ENCODE measurements around the gene TOR1AIP1.
"Not testable (repeated sequence)": the region's sequence is repeated elsewhere in the genome, so short reads cannot be mapped to it uniquely, and the experiment has no call there.

Gene TOR1AIP1, protein sequence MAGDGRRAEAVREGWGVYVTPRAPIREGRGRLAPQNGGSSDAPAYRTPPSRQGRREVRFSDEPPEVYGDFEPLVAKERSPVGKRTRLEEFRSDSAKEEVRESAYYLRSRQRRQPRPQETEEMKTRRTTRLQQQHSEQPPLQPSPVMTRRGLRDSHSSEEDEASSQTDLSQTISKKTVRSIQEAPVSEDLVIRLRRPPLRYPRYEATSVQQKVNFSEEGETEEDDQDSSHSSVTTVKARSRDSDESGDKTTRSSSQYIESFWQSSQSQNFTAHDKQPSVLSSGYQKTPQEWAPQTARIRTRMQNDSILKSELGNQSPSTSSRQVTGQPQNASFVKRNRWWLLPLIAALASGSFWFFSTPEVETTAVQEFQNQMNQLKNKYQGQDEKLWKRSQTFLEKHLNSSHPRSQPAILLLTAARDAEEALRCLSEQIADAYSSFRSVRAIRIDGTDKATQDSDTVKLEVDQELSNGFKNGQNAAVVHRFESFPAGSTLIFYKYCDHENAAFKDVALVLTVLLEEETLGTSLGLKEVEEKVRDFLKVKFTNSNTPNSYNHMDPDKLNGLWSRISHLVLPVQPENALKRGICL

GRCh38 chr1:179882253-179883039 lies at the start of gene TOR1AIP1:
TOR1AIP1 (plus strand) TSS chr1:179882285; CDS start chr1:179882503, 218 bp downstream.
- Histone ChIP-seq H3K4me1 (ENCODE audit: control insufficient read depth, low read depth, low read length) (peaks cover 13% of the 10 kb centered on the region), H3K27ac (ENCODE audit: low read length) (peak within 1 kb of the TSS; percentile 99), H3K4me3 (ENCODE audit: low read length) (peak within 1 kb of the TSS; percentile 99), H3K27me3 (ENCODE audit: control insufficient read depth, insufficient read depth, low read length) (no peaks in the 10 kb centered on the region), H3K9me3 (ENCODE audit: control insufficient read depth, low read depth, low read length) (no peaks in the 10 kb centered on the region), H3K9ac (ENCODE audit: low read length) (peak within 1 kb of the TSS; percentile 96), H3K36me3 (ENCODE audit: control insufficient read depth, low read depth, low read length) (peaks cover 16% of the 10 kb centered on the region)

- H3K9ac ChIP-seq (ENCODE audit: low read length); H3K4me3 ChIP-seq (ENCODE audit: low read length); H3K36me3 ChIP-seq (ENCODE audit: control insufficient read depth, low read depth, low read length); H3K27ac ChIP-seq (ENCODE audit: low read length); H3K9me3 ChIP-seq (ENCODE audit: control insufficient read depth, low read depth, low read length); H3K4me1 ChIP-seq (ENCODE audit: control insufficient read depth, low read depth, low read length); H3K27me3 ChIP-seq (ENCODE audit: control insufficient read depth, insufficient read depth, low read length): not testable (repeated sequence)
Measured at GRCh38 chr1:179836686-179837445, 45.2 kb upstream of the TOR1AIP1 start.

DNA sequence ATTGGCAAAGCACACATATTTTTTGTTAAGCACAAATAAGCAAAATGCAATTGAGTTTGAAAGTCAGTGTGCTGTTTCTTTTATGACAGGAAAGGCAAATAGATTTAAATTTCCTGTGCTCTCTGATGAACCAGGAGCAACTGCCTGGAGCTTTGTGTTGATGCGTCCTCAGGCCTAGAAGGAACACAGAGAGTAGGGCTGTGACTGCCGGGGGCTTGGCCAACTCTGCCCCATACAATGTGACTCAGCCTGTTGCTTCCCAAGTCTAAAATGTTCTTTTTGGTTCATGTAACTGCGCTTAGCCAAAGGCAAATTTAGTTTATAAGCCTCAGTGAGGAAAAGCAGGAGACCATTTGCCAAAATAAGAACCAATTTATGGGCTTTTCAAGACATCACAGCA lies 42.0 kb upstream of the TOR1AIP1 start:
- Histone ChIP-seq H3K27ac (ENCODE audit: low read length) (no peak overlapping the region), H3K4me3 (ENCODE audit: low read length) (no peak overlapping the region), H3K27me3 (ENCODE audit: control insufficient read depth, insufficient read depth, low read length) (no peaks in the 10 kb centered on the region), H3K4me1 (ENCODE audit: control insufficient read depth, low read depth, low read length) (no peaks in the 10 kb centered on the region), H3K36me3 (ENCODE audit: control insufficient read depth, low read depth, low read length) (peaks cover 6% of the 10 kb centered on the region), H3K9ac (ENCODE audit: low read length) (no peak overlapping the region), H3K9me3 (ENCODE audit: control insufficient read depth, low read depth, low read length) (no peaks in the 10 kb centered on the region)

DNA sequence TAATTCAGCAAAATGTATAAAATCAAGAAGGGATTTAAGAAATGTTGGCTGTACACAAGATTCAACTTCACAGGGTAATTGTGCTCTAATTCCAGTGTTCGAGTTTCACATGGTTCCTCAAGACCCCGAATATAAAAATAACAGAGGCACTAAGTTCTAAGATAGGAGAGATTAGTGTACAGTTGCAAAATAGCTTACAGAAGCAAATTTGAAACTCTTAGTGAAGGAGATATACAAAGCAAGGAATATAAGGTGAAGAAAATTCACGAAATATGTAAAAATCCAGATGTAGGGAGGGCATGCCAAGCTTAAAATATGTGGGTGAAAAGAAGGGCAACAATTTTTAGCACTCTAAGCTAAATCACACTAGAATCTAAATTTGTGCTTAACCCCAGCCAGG lies 33.9 kb upstream of the TOR1AIP1 start:
- Histone ChIP-seq H3K4me3 (ENCODE audit: low read length) (no peak overlapping the region), H3K27ac (ENCODE audit: low read length) (no peak overlapping the region), H3K9me3 (ENCODE audit: control insufficient read depth, low read depth, low read length) (no peaks in the 10 kb centered on the region), H3K4me1 (ENCODE audit: control insufficient read depth, low read depth, low read length) (no peaks in the 10 kb centered on the region), H3K27me3 (ENCODE audit: control insufficient read depth, insufficient read depth, low read length) (no peaks in the 10 kb centered on the region), H3K9ac (ENCODE audit: low read length) (no peak overlapping the region), H3K36me3 (ENCODE audit: control insufficient read depth, low read depth, low read length) (peaks cover 47% of the 10 kb centered on the region)

DNA sequence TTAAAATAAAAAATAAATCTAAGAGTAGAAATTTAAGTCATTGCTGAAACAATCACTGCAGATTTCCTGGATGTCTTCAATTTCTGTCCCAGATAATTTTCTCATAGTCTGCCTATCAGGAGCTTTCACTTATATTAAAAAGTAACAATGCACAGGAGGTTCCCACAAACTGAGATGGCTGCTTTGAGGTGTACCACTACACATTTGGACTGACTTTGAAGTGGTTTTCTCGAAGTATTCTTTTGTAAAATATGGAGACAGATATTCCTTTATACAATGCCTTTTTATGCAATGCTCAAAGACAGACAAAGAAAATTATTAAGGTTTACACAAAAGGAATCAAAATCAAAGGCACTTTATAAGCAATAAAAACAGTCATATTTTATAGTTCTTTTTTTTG lies 29.0 kb upstream of the TOR1AIP1 start:
- no peak overlapping the region for H3K4me3 ChIP-seq (ENCODE audit: low read length)
- peaks cover 22% of the 10 kb centered on the region for H3K36me3 ChIP-seq (ENCODE audit: control insufficient read depth, low read depth, low read length)
- no peak overlapping the region for H3K27ac ChIP-seq (ENCODE audit: low read length)
- H3K4me1 ChIP-seq (ENCODE audit: control insufficient read depth, low read depth, low read length) = no peaks in the 10 kb centered on the region
- H3K27me3 ChIP-seq (ENCODE audit: control insufficient read depth, insufficient read depth, low read length) = no peaks in the 10 kb centered on the region
- no peaks in the 10 kb centered on the region for H3K9me3 ChIP-seq (ENCODE audit: control insufficient read depth, low read depth, low read length)
- H3K9ac ChIP-seq (ENCODE audit: low read length) = no peak overlapping the region

DNA sequence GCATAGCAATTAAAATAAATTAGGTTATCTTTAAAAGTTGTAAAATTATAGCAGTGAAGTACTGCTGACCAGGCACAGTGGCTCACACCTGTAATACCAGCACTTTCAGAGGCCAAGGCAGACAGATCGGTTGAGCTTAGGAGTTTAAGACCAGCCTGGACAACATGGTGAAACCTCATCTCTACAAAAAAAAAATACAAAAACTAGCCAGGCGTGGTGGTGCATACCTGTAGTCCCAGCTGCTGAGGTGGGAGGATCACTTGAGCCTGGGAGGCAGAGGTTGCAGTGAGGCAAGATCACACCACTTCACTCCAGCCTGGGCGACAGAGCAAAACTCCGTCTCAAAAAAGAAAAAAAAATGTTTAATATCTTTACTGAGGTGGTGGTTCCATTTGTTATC lies 26.3 kb upstream of the TOR1AIP1 start:
- not testable (repeated sequence) for H3K9me3 ChIP-seq (ENCODE audit: control insufficient read depth, low read depth, low read length); H3K27ac ChIP-seq (ENCODE audit: low read length); H3K9ac ChIP-seq (ENCODE audit: low read length); H3K4me1 ChIP-seq (ENCODE audit: control insufficient read depth, low read depth, low read length); H3K36me3 ChIP-seq (ENCODE audit: control insufficient read depth, low read depth, low read length); H3K4me3 ChIP-seq (ENCODE audit: low read length); H3K27me3 ChIP-seq (ENCODE audit: control insufficient read depth, insufficient read depth, low read length)

DNA sequence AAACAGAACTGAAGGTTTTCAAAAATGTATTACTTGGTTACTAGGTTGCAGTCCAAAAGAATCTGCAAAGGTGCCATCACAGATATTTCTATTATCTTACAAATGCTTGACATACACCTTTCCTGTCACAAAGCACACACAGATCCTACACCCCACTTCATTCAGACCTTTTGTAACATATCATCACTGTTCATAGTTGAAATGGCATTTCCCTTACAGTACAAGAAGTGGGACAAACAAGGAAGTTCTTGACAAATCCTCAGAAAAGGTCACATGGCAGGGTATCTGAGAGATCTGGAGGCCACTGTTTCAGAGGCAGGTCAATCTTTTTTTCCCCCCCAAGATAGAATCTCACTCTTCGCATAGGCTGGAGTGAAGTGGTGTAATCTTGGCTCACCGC lies 25.8 kb upstream of the TOR1AIP1 start:
- no peak overlapping the region for H3K9ac ChIP-seq (ENCODE audit: low read length)
- H3K4me3 ChIP-seq (ENCODE audit: low read length) = no peak overlapping the region
- no peaks in the 10 kb centered on the region for H3K9me3 ChIP-seq (ENCODE audit: control insufficient read depth, low read depth, low read length)
- no peak overlapping the region for H3K27ac ChIP-seq (ENCODE audit: low read length)
- H3K27me3 ChIP-seq (ENCODE audit: control insufficient read depth, insufficient read depth, low read length) = no peaks in the 10 kb centered on the region
- H3K4me1 ChIP-seq (ENCODE audit: control insufficient read depth, low read depth, low read length) = peaks cover 3% of the 10 kb centered on the region
- H3K36me3 ChIP-seq (ENCODE audit: control insufficient read depth, low read depth, low read length) = no peaks in the 10 kb centered on the region

DNA sequence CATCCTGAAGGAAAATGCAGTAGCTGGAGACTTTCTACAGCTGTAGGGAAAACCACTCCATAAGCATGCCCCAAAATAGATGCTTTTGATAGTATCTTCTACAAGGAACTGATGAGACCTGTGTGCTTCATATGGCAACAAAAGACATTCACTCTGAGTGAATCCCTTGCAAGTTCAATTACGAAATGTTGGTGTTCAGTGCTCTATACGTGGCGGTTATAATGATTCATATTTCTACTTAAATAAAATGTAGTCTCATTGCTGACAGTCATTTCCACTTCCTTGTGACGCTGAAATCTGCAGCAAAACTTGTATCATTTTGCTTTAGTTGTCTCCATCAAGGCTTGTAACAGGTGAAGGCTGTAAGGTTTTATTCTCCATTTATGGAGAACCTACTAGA lies 25.1 kb upstream of the TOR1AIP1 start:
- Histone ChIP-seq H3K9me3 (ENCODE audit: control insufficient read depth, low read depth, low read length) (no peaks in the 10 kb centered on the region), H3K36me3 (ENCODE audit: control insufficient read depth, low read depth, low read length) (no peaks in the 10 kb centered on the region), H3K27ac (ENCODE audit: low read length) (no peak overlapping the region), H3K4me3 (ENCODE audit: low read length) (no peak overlapping the region), H3K27me3 (ENCODE audit: control insufficient read depth, insufficient read depth, low read length) (no peaks in the 10 kb centered on the region), H3K9ac (ENCODE audit: low read length) (no peak overlapping the region), H3K4me1 (ENCODE audit: control insufficient read depth, low read depth, low read length) (peaks cover 3% of the 10 kb centered on the region)

DNA sequence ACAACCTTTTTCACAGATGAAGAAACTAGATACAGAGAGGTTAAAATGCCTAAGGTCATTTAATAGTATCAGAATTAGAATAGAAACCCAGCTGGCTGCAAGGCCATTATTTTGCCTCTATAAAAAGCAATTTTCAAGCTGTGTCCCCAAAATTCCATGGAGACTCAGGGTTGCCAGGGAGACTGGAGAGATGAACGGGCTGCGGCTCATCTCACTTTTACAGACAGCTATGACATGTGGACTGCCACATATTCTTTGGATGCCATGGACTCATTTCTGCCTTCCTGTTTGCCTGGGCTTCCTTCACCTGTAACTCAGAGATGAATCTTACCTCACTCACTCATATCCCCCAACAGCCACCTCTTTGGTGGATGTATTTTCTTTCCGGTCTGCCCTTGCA lies 21.4 kb upstream of the TOR1AIP1 start:
- peaks cover 3% of the 10 kb centered on the region for H3K4me1 ChIP-seq (ENCODE audit: control insufficient read depth, low read depth, low read length)
- H3K27me3 ChIP-seq (ENCODE audit: control insufficient read depth, insufficient read depth, low read length) = no peaks in the 10 kb centered on the region
- H3K36me3 ChIP-seq (ENCODE audit: control insufficient read depth, low read depth, low read length) = peaks cover 18% of the 10 kb centered on the region
- H3K9ac ChIP-seq (ENCODE audit: low read length) = no peak overlapping the region
- no peak overlapping the region for H3K4me3 ChIP-seq (ENCODE audit: low read length)
- H3K27ac ChIP-seq (ENCODE audit: low read length) = no peak overlapping the region
- no peaks in the 10 kb centered on the region for H3K9me3 ChIP-seq (ENCODE audit: control insufficient read depth, low read depth, low read length)

- Histone ChIP-seq H3K9ac (ENCODE audit: low read length) (no peak overlapping the region), H3K27me3 (ENCODE audit: control insufficient read depth, insufficient read depth, low read length) (no peaks in the 10 kb centered on the region), H3K27ac (ENCODE audit: low read length) (no peak overlapping the region), H3K9me3 (ENCODE audit: control insufficient read depth, low read depth, low read length) (no peaks in the 10 kb centered on the region), H3K36me3 (ENCODE audit: control insufficient read depth, low read depth, low read length) (peaks cover 37% of the 10 kb centered on the region), H3K4me1 (ENCODE audit: control insufficient read depth, low read depth, low read length) (no peaks in the 10 kb centered on the region), H3K4me3 (ENCODE audit: low read length) (no peak overlapping the region)
Measured at GRCh38 chr1:179865377-179865776, 16.7 kb upstream of the TOR1AIP1 start.

GRCh38 chr1:179866616-179867015 lies 15.5 kb upstream of the TOR1AIP1 start:
- peaks cover 44% of the 10 kb centered on the region for H3K36me3 ChIP-seq (ENCODE audit: control insufficient read depth, low read depth, low read length)

More at GRCh38 chr1:179866616-179867015, 15.5 kb upstream of the TOR1AIP1 start:
- Histone ChIP-seq H3K27ac (ENCODE audit: low read length) (no peak overlapping the region), H3K9me3 (ENCODE audit: control insufficient read depth, low read depth, low read length) (no peaks in the 10 kb centered on the region), H3K27me3 (ENCODE audit: control insufficient read depth, insufficient read depth, low read length) (no peaks in the 10 kb centered on the region), H3K9ac (ENCODE audit: low read length) (no peak overlapping the region), H3K4me3 (ENCODE audit: low read length) (no peak overlapping the region), H3K4me1 (ENCODE audit: control insufficient read depth, low read depth, low read length) (no peaks in the 10 kb centered on the region)
